ENCODE data around the gene AP2A2. TPM values are rescaled to one million over a fixed set of nuclear protein-coding genes. Genes with fewer than 3 reads are reported as not detected.

Gene AP2A2
- total RNA-seq, 2 experiments from 2014 or later: 24.9 to 43.0 TPM

DNA sequence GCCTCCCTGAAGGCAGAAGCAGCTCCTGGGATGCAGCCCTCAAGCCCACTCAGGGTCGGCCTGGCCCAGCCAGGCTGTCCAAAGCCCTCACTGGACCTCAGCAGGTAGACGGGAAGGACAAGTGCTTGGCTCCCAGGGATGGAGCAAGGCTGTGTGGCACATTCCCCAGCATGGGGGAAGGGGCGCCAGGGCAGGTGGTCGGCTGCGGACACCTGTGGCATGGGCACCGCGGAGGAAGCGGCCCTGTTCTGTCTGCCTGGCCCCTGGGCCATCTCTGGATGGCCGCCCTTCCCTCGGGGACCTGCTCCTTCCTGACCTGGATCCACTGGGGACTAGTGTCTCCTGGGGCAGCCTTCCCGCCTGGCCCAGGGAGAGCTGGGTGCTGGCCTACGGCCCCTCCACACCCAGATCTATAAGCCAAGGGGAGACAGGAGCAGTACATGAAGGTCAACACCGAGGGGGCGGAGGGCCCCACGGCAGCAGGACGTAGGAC lies 41.0 kb upstream of the AP2A2 start:
- Histone ChIP-seq H3K36me3 (ENCODE audit: insufficient read depth, low read length) (peaks cover 54% of the 10 kb centered on the region), H3K79me2 (ENCODE audit: insufficient read depth, low read depth, low read length) (no peaks in the 10 kb centered on the region), H3K4me3 (ENCODE audit: low read depth, low read length, poor library complexity, severe bottlenecking) (no peak overlapping the region), H3K4me2 (ENCODE audit: low read length) (no peak overlapping the region), H3K27ac (ENCODE audit: low read depth, low read length, poor library complexity, severe bottlenecking) (no peak overlapping the region), H2AFZ (ENCODE audit: low read length) (no peak overlapping the region), H3K9me2 (ENCODE audit: insufficient read depth, low read length) (no peaks in the 10 kb centered on the region), H3K4me1 (ENCODE audit: insufficient read depth, low read length, poor library complexity, severe bottlenecking) (no peaks in the 10 kb centered on the region), H4K20me1 (ENCODE audit: insufficient read depth, low read length) (no peaks in the 10 kb centered on the region), H3K9me3 (ENCODE audit: low read length) (no peaks in the 10 kb centered on the region)
- ChIA-PET CTCF (ENCODE audit: unreplicated experiment) (no interaction called here), POLR2A (no interaction called here)
- intact Hi-C loops (cut with micrococcal nuclease; ENCODE audit: unreplicated experiment): no loop called here
- no peak for DNase-seq (ENCODE audit: low spot score)
- no TSS peak for BruUV-seq (replicated peaks)
- TF ChIP-seq, protein P1, sequence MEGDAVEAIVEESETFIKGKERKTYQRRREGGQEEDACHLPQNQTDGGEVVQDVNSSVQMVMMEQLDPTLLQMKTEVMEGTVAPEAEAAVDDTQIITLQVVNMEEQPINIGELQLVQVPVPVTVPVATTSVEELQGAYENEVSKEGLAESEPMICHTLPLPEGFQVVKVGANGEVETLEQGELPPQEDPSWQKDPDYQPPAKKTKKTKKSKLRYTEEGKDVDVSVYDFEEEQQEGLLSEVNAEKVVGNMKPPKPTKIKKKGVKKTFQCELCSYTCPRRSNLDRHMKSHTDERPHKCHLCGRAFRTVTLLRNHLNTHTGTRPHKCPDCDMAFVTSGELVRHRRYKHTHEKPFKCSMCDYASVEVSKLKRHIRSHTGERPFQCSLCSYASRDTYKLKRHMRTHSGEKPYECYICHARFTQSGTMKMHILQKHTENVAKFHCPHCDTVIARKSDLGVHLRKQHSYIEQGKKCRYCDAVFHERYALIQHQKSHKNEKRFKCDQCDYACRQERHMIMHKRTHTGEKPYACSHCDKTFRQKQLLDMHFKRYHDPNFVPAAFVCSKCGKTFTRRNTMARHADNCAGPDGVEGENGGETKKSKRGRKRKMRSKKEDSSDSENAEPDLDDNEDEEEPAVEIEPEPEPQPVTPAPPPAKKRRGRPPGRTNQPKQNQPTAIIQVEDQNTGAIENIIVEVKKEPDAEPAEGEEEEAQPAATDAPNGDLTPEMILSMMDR (conservative IDR thresholded peaks at IDR 0.05; ENCODE audit: low read length): no peak

GRCh38 chr11:886568-886967 lies 39.1 kb upstream of the AP2A2 start:
- Histone ChIP-seq H3K27ac (ENCODE audit: low read depth, low read length, poor library complexity, severe bottlenecking) (no peak overlapping the region), H2AFZ (ENCODE audit: low read length) (no peak overlapping the region), H3K36me3 (ENCODE audit: insufficient read depth, low read length) (peaks cover 41% of the 10 kb centered on the region), H3K4me3 (ENCODE audit: low read depth, low read length, poor library complexity, severe bottlenecking) (no peak overlapping the region), H3K4me2 (ENCODE audit: low read length) (no peak overlapping the region), H3K9me3 (ENCODE audit: low read length) (no peaks in the 10 kb centered on the region), H3K9me2 (ENCODE audit: insufficient read depth, low read length) (no peaks in the 10 kb centered on the region), H3K79me2 (ENCODE audit: insufficient read depth, low read depth, low read length) (no peaks in the 10 kb centered on the region), H4K20me1 (ENCODE audit: insufficient read depth, low read length) (no peaks in the 10 kb centered on the region), H3K4me1 (ENCODE audit: insufficient read depth, low read length, poor library complexity, severe bottlenecking) (no peaks in the 10 kb centered on the region)
- no peak for DNase-seq (ENCODE audit: low spot score)
- no peak for TF ChIP-seq EZH2phosphoT487 (IDR thresholded peaks at IDR 0.05; ENCODE audit: borderline replicate concordance, low read depth, low read length)
- CTCF ChIA-PET (ENCODE audit: unreplicated experiment): no interaction called here
- intact Hi-C loops (cut with micrococcal nuclease; ENCODE audit: unreplicated experiment): no loop called here
- POLR2A ChIA-PET: interaction anchor here (0.6 kb wide), 1 partner anchor 392 kb away, joined by 3 read pairs; no protein-coding TSS in a partner anchor
- BruUV-seq (replicated peaks): no TSS peak

- H2AFZ ChIP-seq (ENCODE audit: low read length): no peak overlapping the region
- no peaks in the 10 kb centered on the region for H4K20me1 ChIP-seq (ENCODE audit: insufficient read depth, low read length)
- H3K9me3 ChIP-seq (ENCODE audit: low read length): no peaks in the 10 kb centered on the region
- intact Hi-C loops (cut with micrococcal nuclease; ENCODE audit: unreplicated experiment): no loop called here
- DNase-seq (ENCODE audit: low spot score): no peak
- no peaks in the 10 kb centered on the region for H3K4me1 ChIP-seq (ENCODE audit: insufficient read depth, low read length, poor library complexity, severe bottlenecking)
- ChIA-PET POLR2A (no interaction called here), CTCF (ENCODE audit: unreplicated experiment) (no interaction called here)
- no peaks in the 10 kb centered on the region for H3K79me2 ChIP-seq (ENCODE audit: insufficient read depth, low read depth, low read length)
- no peak overlapping the region for H3K27ac ChIP-seq (ENCODE audit: low read depth, low read length, poor library complexity, severe bottlenecking)
- H3K9me2 ChIP-seq (ENCODE audit: insufficient read depth, low read length): no peaks in the 10 kb centered on the region
- no peak overlapping the region for H3K4me2 ChIP-seq (ENCODE audit: low read length)
- H3K36me3 ChIP-seq (ENCODE audit: insufficient read depth, low read length): peaks cover 35% of the 10 kb centered on the region
- BruUV-seq (replicated peaks): no TSS peak
- TF ChIP-seq EZH2phosphoT487 (IDR thresholded peaks at IDR 0.05; ENCODE audit: borderline replicate concordance, low read depth, low read length): no peak
- TF ChIP-seq, protein P1 (conservative IDR thresholded peaks at IDR 0.05; ENCODE audit: low read length): no peak
- H3K4me3 ChIP-seq (ENCODE audit: low read depth, low read length, poor library complexity, severe bottlenecking): no peak overlapping the region
Observed at GRCh38 chr11:887589-887988, 38.1 kb upstream of the AP2A2 start.

Measured in OCI-LY7 (cell line).